Stimulated activated naive CD8-positive, alpha-beta T cell treated with anti-CD3 and anti-CD28 coated beads, Interleukin-15, amount 100 ng/mL, for 72 hours (primary cell): ENCODE measurements around the gene DIPK1C.

ENCODE experiments used
- ATAC-seq: fragments of 150-1000 bp; cut with Tn5 transposase; 2 replicates; pipeline ENCODE4 v1.10.0; 2021; ENCODE audit warnings: mild to moderate bottlenecking, moderate library complexity
- DNase-seq, 2 donors: peaks; one replicate each; pipeline ENCODE4 v3.0.0; 2021 to 2022
- H3K27ac Mint-ChIP-seq, 2 donors: one replicate each; pipeline ENCODE4 v1.8.0; 2022; ENCODE audit warnings: mild to moderate bottlenecking in 2 of 2, mixed read lengths in 2 of 2, moderate library complexity in 2 of 2
- H3K27me3 Mint-ChIP-seq: one replicate; pipeline ENCODE4 v1.8.0; 2022; ENCODE audit warnings: mixed read lengths
- H3K4me1 Mint-ChIP-seq: one replicate; pipeline ENCODE4 v1.8.0; 2022; ENCODE audit warnings: mild to moderate bottlenecking, mixed read lengths
- H3K4me3 Mint-ChIP-seq, 2 donors: one replicate each; pipeline ENCODE4 v1.8.0; 2022; ENCODE audit warnings: mild to moderate bottlenecking in 2 of 2, mixed read lengths in 2 of 2, moderate library complexity in 1 of 2
- H3K9me3 Mint-ChIP-seq, 2 donors: one replicate each; pipeline ENCODE4 v1.8.0; 2022; ENCODE audit warnings: mixed read lengths in 2 of 2

DIPK1C gene

GRCh38 chr18:74446631-74447403 is 10.3 kb downstream of the DIPK1C start:
- peak; percentile 50 for ATAC-seq
- Mint-ChIP-seq H3K27ac (peak overlapping the region in 1 of 2 donors; percentile 7), H3K9me3 (no peaks in the 10 kb centered on the region)

GRCh38 chr18:74446178-74446577 is 10.9 kb downstream of the DIPK1C start:
- no peak overlapping the region for H3K4me3 Mint-ChIP-seq
- peaks cover 6% of the 10 kb centered on the region for H3K4me1 Mint-ChIP-seq
- no peak overlapping the region for H3K27ac Mint-ChIP-seq
- DNase-seq (no peak), ATAC-seq (no peak)
- no peaks in the 10 kb centered on the region for H3K27me3 Mint-ChIP-seq
- H3K9me3 Mint-ChIP-seq = no peaks in the 10 kb centered on the region

More at GRCh38 chr18:74446631-74447403, 10.3 kb downstream of the DIPK1C start:
- no peaks in the 10 kb centered on the region for H3K27me3 Mint-ChIP-seq
- no peak for DNase-seq
- H3K4me3 Mint-ChIP-seq = no peak overlapping the region
- peaks cover 6% of the 10 kb centered on the region for H3K4me1 Mint-ChIP-seq

GRCh38 chr18:74445585-74445984 is 11.5 kb downstream of the DIPK1C start:
- Mint-ChIP-seq H3K4me3 (no peak overlapping the region), H3K27ac (no peak overlapping the region), H3K9me3 (no peaks in the 10 kb centered on the region), H3K4me1 (peaks cover 6% of the 10 kb centered on the region), H3K27me3 (no peaks in the 10 kb centered on the region)
- DNase-seq (no peak), ATAC-seq (no peak)

GRCh38 chr18:74444104-74444503 is 13.0 kb downstream of the DIPK1C start:
- ATAC-seq = no peak

GRCh38 chr18:74440808-74441427 is 16.2 kb downstream of the DIPK1C start:
- no peaks in the 10 kb centered on the region for H3K27me3 Mint-ChIP-seq
- DNase-seq (no peak), ATAC-seq (no peak)
- no peak overlapping the region for H3K4me3 Mint-ChIP-seq
- no peaks in the 10 kb centered on the region for H3K4me1 Mint-ChIP-seq
- no peak overlapping the region for H3K27ac Mint-ChIP-seq
- no peaks in the 10 kb centered on the region for H3K9me3 Mint-ChIP-seq

More at GRCh38 chr18:74444104-74444503, 13.0 kb downstream of the DIPK1C start:
- Mint-ChIP-seq H3K9me3 (no peaks in the 10 kb centered on the region), H3K4me1 (peaks cover 3% of the 10 kb centered on the region), H3K4me3 (no peak overlapping the region), H3K27ac (peak overlapping the region in 1 of 2 donors; percentile 50), H3K27me3 (no peaks in the 10 kb centered on the region)
- no peak for DNase-seq

- no peaks in the 10 kb centered on the region for H3K27me3 Mint-ChIP-seq
- H3K27ac Mint-ChIP-seq = no peak overlapping the region
- no peak for DNase-seq
- H3K9me3 Mint-ChIP-seq = no peaks in the 10 kb centered on the region
- no peak overlapping the region for H3K4me3 Mint-ChIP-seq
- H3K4me1 Mint-ChIP-seq = no peaks in the 10 kb centered on the region
- no peak for ATAC-seq
Observed at GRCh38 chr18:74438091-74438490, 19.0 kb downstream of the DIPK1C start.

- DNase-seq (no peak), ATAC-seq (no peak)
- H3K4me3 Mint-ChIP-seq = no peak overlapping the region
- no peaks in the 10 kb centered on the region for H3K4me1 Mint-ChIP-seq
- H3K27ac Mint-ChIP-seq = no peak overlapping the region
- H3K9me3 Mint-ChIP-seq = no peaks in the 10 kb centered on the region
- H3K27me3 Mint-ChIP-seq = no peaks in the 10 kb centered on the region
Observed at GRCh38 chr18:74436158-74436769, 20.8 kb downstream of the DIPK1C start.

- no peak overlapping the region for H3K4me3 Mint-ChIP-seq
- ATAC-seq = no peak
- no peaks in the 10 kb centered on the region for H3K9me3 Mint-ChIP-seq
- H3K4me1 Mint-ChIP-seq = no peaks in the 10 kb centered on the region
- H3K27ac Mint-ChIP-seq = no peak overlapping the region
- no peaks in the 10 kb centered on the region for H3K27me3 Mint-ChIP-seq
- DNase-seq = no peak
Observed at GRCh38 chr18:74435740-74436139, 21.4 kb downstream of the DIPK1C start.

- Mint-ChIP-seq H3K4me1 (no peaks in the 10 kb centered on the region), H3K27ac (no peak overlapping the region), H3K4me3 (no peak overlapping the region), H3K9me3 (no peaks in the 10 kb centered on the region), H3K27me3 (no peaks in the 10 kb centered on the region)
- ATAC-seq = no peak
- DNase-seq = no peak
Observed at GRCh38 chr18:74434466-74434865, 22.6 kb downstream of the DIPK1C start.

GRCh38 chr18:74430806-74431571 is 26.1 kb downstream of the DIPK1C start:
- Mint-ChIP-seq H3K4me1 (no peaks in the 10 kb centered on the region), H3K27ac (no peak overlapping the region), H3K9me3 (no peaks in the 10 kb centered on the region), H3K27me3 (no peaks in the 10 kb centered on the region), H3K4me3 (no peak overlapping the region)
- DNase-seq (no peak), ATAC-seq (no peak)

- Mint-ChIP-seq H3K27me3 (no peaks in the 10 kb centered on the region), H3K27ac (no peak overlapping the region)
Observed at GRCh38 chr18:74430231-74430630, 26.9 kb downstream of the DIPK1C start.

GRCh38 chr18:74429096-74429495 is 28.0 kb downstream of the DIPK1C start:
- DNase-seq (no peak), ATAC-seq (peak; percentile 23)
- Mint-ChIP-seq H3K4me3 (no peak overlapping the region), H3K4me1 (no peaks in the 10 kb centered on the region), H3K27me3 (no peaks in the 10 kb centered on the region), H3K9me3 (no peaks in the 10 kb centered on the region), H3K27ac (no peak overlapping the region)

More at GRCh38 chr18:74430231-74430630, 26.9 kb downstream of the DIPK1C start:
- no peaks in the 10 kb centered on the region for H3K9me3 Mint-ChIP-seq
- H3K4me3 Mint-ChIP-seq = no peak overlapping the region
- ATAC-seq = no peak
- DNase-seq = no peak
- H3K4me1 Mint-ChIP-seq = no peaks in the 10 kb centered on the region

- ATAC-seq = no peak
- Mint-ChIP-seq H3K27ac (no peak overlapping the region), H3K9me3 (no peaks in the 10 kb centered on the region), H3K4me1 (no peaks in the 10 kb centered on the region), H3K27me3 (no peaks in the 10 kb centered on the region), H3K4me3 (no peak overlapping the region)
- no peak for DNase-seq
Observed at GRCh38 chr18:74427442-74428112, 29.5 kb downstream of the DIPK1C start.

- Mint-ChIP-seq H3K9me3 (no peaks in the 10 kb centered on the region), H3K27me3 (no peaks in the 10 kb centered on the region), H3K4me1 (no peaks in the 10 kb centered on the region), H3K4me3 (no peak overlapping the region), H3K27ac (no peak overlapping the region)
- ATAC-seq (no peak), DNase-seq (no peak)
Observed at GRCh38 chr18:74425876-74426275, 31.2 kb downstream of the DIPK1C start.

- no peak overlapping the region for H3K4me3 Mint-ChIP-seq
- no peaks in the 10 kb centered on the region for H3K4me1 Mint-ChIP-seq
- no peak overlapping the region for H3K27ac Mint-ChIP-seq
- no peak for DNase-seq
- peaks cover 0 to 2% of the 10 kb centered on the region in 2 donors for H3K9me3 Mint-ChIP-seq
- ATAC-seq = no peak
- H3K27me3 Mint-ChIP-seq = no peaks in the 10 kb centered on the region
Observed at GRCh38 chr18:74425161-74425560, 31.9 kb downstream of the DIPK1C start.
